Mesenchymal stem cell (in vitro differentiated cells and primary cell): ENCODE results near the gene MUC22.

Experiments
- DNase-seq: peaks from one replicate; pipeline ENCODE4 v3.0.0-alpha.2; 2013
- H2AFZ ChIP-seq: one replicate; pipeline ENCODE4 v1.6.1; 2013; ENCODE audit warnings: low read depth, mild to moderate bottlenecking, control low read depth, inconsistent platforms, low read length, moderate library complexity
- H2AK5ac ChIP-seq: 2 replicates; pipeline ENCODE4 v1.6.1; 2013; ENCODE audit warnings: low read length, moderate library complexity, mild to moderate bottlenecking, inconsistent platforms; ENCODE audit not compliant: severe bottlenecking
- H2BK120ac ChIP-seq: one replicate; pipeline ENCODE4 v1.6.1; 2013; ENCODE audit warnings: low read depth, mild to moderate bottlenecking, inconsistent platforms, low read length, moderate library complexity
- H2BK12ac ChIP-seq, 2 experiments: one replicate each; pipeline ENCODE4 v1.6.1; 2013; ENCODE audit warnings: inconsistent platforms in 2 of 2, low read length in 2 of 2, mild to moderate bottlenecking in 2 of 2, moderate library complexity in 2 of 2, control low read depth in 1 of 2
- H2BK15ac ChIP-seq: one replicate; pipeline ENCODE4 v1.6.1; 2013; ENCODE audit warnings: mild to moderate bottlenecking, low read depth, inconsistent platforms; ENCODE audit not compliant: poor library complexity, severe bottlenecking
- H2BK5ac ChIP-seq: 2 replicates; pipeline ENCODE4 v1.6.1; 2013; ENCODE audit warnings: low read depth, mild to moderate bottlenecking, low read length, control low read depth, inconsistent platforms; ENCODE audit not compliant: poor library complexity, severe bottlenecking
- H3K14ac ChIP-seq, 2 experiments: one replicate each; pipeline ENCODE4 v1.6.1; 2013; ENCODE audit warnings: inconsistent platforms in 2 of 2, low read length in 2 of 2, control low read depth in 1 of 2, mild to moderate bottlenecking in 1 of 2, moderate library complexity in 1 of 2
- H3K18ac ChIP-seq, 2 experiments: one replicate each; pipeline ENCODE4 v1.6.1; 2013; ENCODE audit warnings: inconsistent platforms in 2 of 2, low read length in 2 of 2, control low read depth in 1 of 2, low read depth in 1 of 2, mild to moderate bottlenecking in 1 of 2
- H3K23ac ChIP-seq, 2 experiments: one replicate each; pipeline ENCODE4 v1.6.1; 2013; ENCODE audit warnings: inconsistent platforms in 2 of 2, low read length in 2 of 2, mild to moderate bottlenecking in 2 of 2, moderate library complexity in 2 of 2, control low read depth in 1 of 2
- H3K27ac ChIP-seq: 2 replicates; pipeline ENCODE4 v1.5.1; 2013; ENCODE audit warnings: mild to moderate bottlenecking, moderate library complexity, low read length, control low read depth, inconsistent platforms; ENCODE audit not compliant: poor library complexity, severe bottlenecking
- H3K27me3 ChIP-seq, 2 experiments: 2 replicates each; pipeline versions ENCODE4 v1.6.1 to v1.7.0; 2013; ENCODE audit warnings: low read length in 2 of 2, mild to moderate bottlenecking in 2 of 2, moderate library complexity in 2 of 2, control low read depth in 1 of 2, inconsistent platforms in 1 of 2; ENCODE audit not compliant: control insufficient read depth in 1 of 2, insufficient read depth in 1 of 2
- H3K36me3 ChIP-seq, 2 experiments: 2 replicates each; pipeline versions ENCODE4 v1.6.1 to v1.7.0; 2013; ENCODE audit warnings: low read length in 2 of 2, control low read depth in 1 of 2, inconsistent platforms in 1 of 2, low read depth in 1 of 2, mild to moderate bottlenecking in 1 of 2; ENCODE audit not compliant: insufficient read depth in 2 of 2, control insufficient read depth in 1 of 2
- H3K4ac ChIP-seq, 2 experiments: one replicate each; pipeline ENCODE4 v1.6.1; 2013; ENCODE audit warnings: inconsistent platforms in 2 of 2, low read length in 2 of 2, mild to moderate bottlenecking in 2 of 2, moderate library complexity in 2 of 2, control low read depth in 1 of 2, low read depth in 1 of 2
- H3K4me1 ChIP-seq: 2 replicates; pipeline ENCODE4 v1.6.1; 2013; ENCODE audit warnings: low read depth, low read length, control low read depth; ENCODE audit not compliant: control insufficient read depth, insufficient read depth
- H3K4me2 ChIP-seq: 2 replicates; pipeline ENCODE4 v1.6.1; 2013; ENCODE audit warnings: low read length, mild to moderate bottlenecking, inconsistent platforms; ENCODE audit not compliant: poor library complexity, severe bottlenecking
- H3K4me3 ChIP-seq, 2 experiments: 2 replicates each; pipeline versions ENCODE4 v1.5.1 to v1.7.0; 2013; ENCODE audit warnings: low read length in 2 of 2, mild to moderate bottlenecking in 2 of 2, control low read depth in 1 of 2, low read depth in 1 of 2; ENCODE audit not compliant: insufficient read depth in 1 of 2
- H3K79me1 ChIP-seq: replicated peaks from 2 replicates; pipeline ENCODE4 v1.6.1; 2013; ENCODE audit warnings: mild to moderate bottlenecking, control low read depth, low read length, inconsistent platforms; ENCODE audit not compliant: poor library complexity, severe bottlenecking
- H3K9ac ChIP-seq: 2 replicates; pipeline ENCODE4 v1.7.0; 2013; ENCODE audit warnings: mild to moderate bottlenecking, low read length, moderate library complexity
- H3K9me3 ChIP-seq: 2 replicates; pipeline ENCODE4 v1.7.0; 2013; ENCODE audit warnings: mild to moderate bottlenecking, low read length; ENCODE audit not compliant: control insufficient read depth
- H4K8ac ChIP-seq: one replicate; pipeline ENCODE4 v1.6.1; 2013; ENCODE audit warnings: inconsistent platforms, mild to moderate bottlenecking, low read length, moderate library complexity
- H4K91ac ChIP-seq: one replicate; pipeline ENCODE4 v1.6.1; 2013; ENCODE audit warnings: mild to moderate bottlenecking, low read length, inconsistent platforms
- WGBS: methylation state at CpG from one replicate; pipeline ENCODE4 v1.1.7; 2013; ENCODE audit warnings: mixed read lengths; 5-methylcytosine and 5-hydroxymethylcytosine counted together

The MUC22 gene

DNA sequence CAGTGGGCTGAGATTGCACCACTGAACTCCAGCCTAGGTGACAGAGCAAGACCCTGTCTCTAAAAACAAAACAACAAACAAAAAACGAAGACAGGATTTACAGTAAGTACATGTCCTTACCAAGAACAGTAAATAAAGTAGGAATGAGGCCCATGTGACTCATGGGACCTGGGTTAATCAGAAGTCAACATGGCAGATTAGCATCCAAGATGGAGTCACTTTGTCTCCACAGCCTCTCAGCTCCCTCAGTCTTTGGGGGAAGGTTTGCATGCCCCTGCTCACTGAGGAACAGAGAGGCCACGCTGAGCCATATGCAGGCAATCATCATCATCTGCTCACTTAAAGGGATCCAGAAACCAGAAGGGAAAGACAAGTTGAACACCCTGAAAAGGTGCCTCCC is 7.8 kb upstream of the MUC22 start:
- H2AK5ac ChIP-seq = no peak overlapping the region
- DNase-seq = no peak
- no peak overlapping the region for H3K4me2 ChIP-seq
- H4K8ac ChIP-seq = no peak overlapping the region
- no peak overlapping the region for H2BK5ac ChIP-seq
- WGBS = 70% methylated on average over 2 of the region's 2 CpGs
- no peaks in the 10 kb centered on the region for H3K36me3 ChIP-seq
- no peak overlapping the region for H4K91ac ChIP-seq
- no peak overlapping the region for H3K27ac ChIP-seq
- H2BK15ac ChIP-seq = no peak overlapping the region
- H2BK12ac ChIP-seq = no peak overlapping the region
- H2AFZ ChIP-seq = no peak overlapping the region
- H3K14ac ChIP-seq = no peak overlapping the region
- no peak overlapping the region for H2BK120ac ChIP-seq
- H3K23ac ChIP-seq = no peak overlapping the region
- H3K18ac ChIP-seq = no peak overlapping the region
- no peaks in the 10 kb centered on the region for H3K9me3 ChIP-seq
- H3K4me1 ChIP-seq = no peaks in the 10 kb centered on the region
- no peak overlapping the region for H3K4ac ChIP-seq
- H3K79me1 ChIP-seq = no peaks in the 10 kb centered on the region
- H3K9ac ChIP-seq = no peak overlapping the region
- H3K4me3 ChIP-seq = no peak overlapping the region
- H3K27me3 ChIP-seq = no peaks in the 10 kb centered on the region

DNA sequence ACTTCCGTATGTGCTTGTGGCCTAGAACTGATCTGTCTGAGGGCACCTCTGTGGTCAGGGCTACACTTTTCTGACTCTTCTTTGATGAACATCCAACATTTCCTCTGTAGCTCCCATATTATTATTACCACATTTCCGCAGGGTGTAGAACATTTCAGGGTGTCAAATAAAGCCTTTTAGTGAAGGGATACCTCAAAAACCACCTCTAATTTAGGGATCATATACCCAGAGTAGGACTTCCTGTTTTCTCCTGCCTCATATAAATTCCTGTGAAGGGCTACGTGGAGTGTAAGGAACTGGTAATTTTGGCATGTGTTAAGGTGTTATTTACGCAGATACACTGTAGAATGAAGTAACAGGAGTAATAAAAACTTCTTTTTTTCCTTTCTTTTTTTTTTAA is 5.5 kb upstream of the MUC22 start:
- no peaks in the 10 kb centered on the region for H3K79me1 ChIP-seq
- 100% methylated on average over 1 of the region's 4 CpGs for WGBS

GRCh38 chr6:31005249-31006020 is 4.8 kb upstream of the MUC22 start:
- Histone ChIP-seq H3K23ac (no peak overlapping the region), H3K14ac (no peak overlapping the region), H3K4ac (no peak overlapping the region), H2BK15ac (no peak overlapping the region), H3K4me2 (no peak overlapping the region), H3K18ac (no peak overlapping the region), H2AK5ac (no peak overlapping the region), H4K91ac (no peak overlapping the region), H3K9me3 (no peaks in the 10 kb centered on the region), H2BK120ac (no peak overlapping the region), H4K8ac (no peak overlapping the region), H3K36me3 (no peaks in the 10 kb centered on the region), H3K9ac (no peak overlapping the region), H3K27ac (no peak overlapping the region), H3K79me1 (no peaks in the 10 kb centered on the region), H3K4me1 (peaks cover 6% of the 10 kb centered on the region), H3K27me3 (no peaks in the 10 kb centered on the region), H3K4me3 (no peak overlapping the region), H2BK12ac (no peak overlapping the region), H2BK5ac (no peak overlapping the region), H2AFZ (no peak overlapping the region)
- WGBS = 95% methylated on average over 7 of the region's 9 CpGs
- DNase-seq = no peak

More for the DNA sequence above, 5.5 kb upstream of the MUC22 start:
- Histone ChIP-seq H3K4me2 (no peak overlapping the region), H3K23ac (no peak overlapping the region), H2BK15ac (no peak overlapping the region), H3K4ac (no peak overlapping the region), H3K36me3 (no peaks in the 10 kb centered on the region), H2BK5ac (no peak overlapping the region), H2BK120ac (no peak overlapping the region), H2AK5ac (no peak overlapping the region), H3K4me1 (peaks cover 2% of the 10 kb centered on the region), H3K9me3 (no peaks in the 10 kb centered on the region), H3K27ac (no peak overlapping the region), H4K8ac (no peak overlapping the region), H3K9ac (no peak overlapping the region), H3K14ac (no peak overlapping the region), H2BK12ac (no peak overlapping the region), H3K18ac (no peak overlapping the region), H2AFZ (no peak overlapping the region), H3K27me3 (no peaks in the 10 kb centered on the region), H4K91ac (no peak overlapping the region), H3K4me3 (no peak overlapping the region)
- DNase-seq = no peak

DNA sequence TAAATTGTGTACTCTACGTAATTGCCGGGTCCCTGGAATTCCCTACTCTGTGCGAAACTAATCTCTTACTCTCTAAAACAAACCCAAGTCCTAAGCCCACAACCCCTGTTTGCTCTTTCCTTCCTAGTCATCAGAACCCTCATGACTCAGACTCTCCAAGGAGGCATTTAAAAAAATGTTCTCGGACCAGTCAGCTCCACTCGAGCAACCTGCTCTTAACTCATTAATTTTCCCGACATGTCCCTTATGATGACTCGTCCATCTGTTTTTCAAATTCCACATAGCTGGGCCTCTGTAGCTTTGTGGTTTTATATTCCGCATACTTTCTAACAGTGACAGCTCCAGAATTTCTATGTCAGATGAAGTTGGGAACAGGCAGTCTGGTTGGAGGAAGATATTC is 2.6 kb upstream of the MUC22 start:
- no peak overlapping the region for H4K8ac ChIP-seq
- H3K36me3 ChIP-seq = no peaks in the 10 kb centered on the region
- peaks cover 9% of the 10 kb centered on the region for H3K4me1 ChIP-seq
- no peak overlapping the region for H2BK5ac ChIP-seq
- peak overlapping the region; percentile 48 for H3K27ac ChIP-seq
- H3K27me3 ChIP-seq = no peaks in the 10 kb centered on the region
- H3K79me1 ChIP-seq = no peaks in the 10 kb centered on the region
- no peak overlapping the region for H3K23ac ChIP-seq
- H3K9me3 ChIP-seq = no peaks in the 10 kb centered on the region
- no peak overlapping the region for H3K14ac ChIP-seq
- no peak overlapping the region for H2BK120ac ChIP-seq
- no peak overlapping the region for H3K4ac ChIP-seq
- H2AFZ ChIP-seq = no peak overlapping the region
- no peak overlapping the region for H4K91ac ChIP-seq
- H2BK15ac ChIP-seq = no peak overlapping the region
- H2BK12ac ChIP-seq = no peak overlapping the region
- H3K4me3 ChIP-seq = no peak overlapping the region
- no peak overlapping the region for H2AK5ac ChIP-seq
- WGBS = under 1% methylated on average over 8 of the region's 8 CpGs
- peak; percentile 94 for DNase-seq
- no peak overlapping the region for H3K9ac ChIP-seq
- no peak overlapping the region for H3K4me2 ChIP-seq
- no peak overlapping the region for H3K18ac ChIP-seq
